Breast epithelium (tissue), 3 donors: Measurements from ENCODE around the gene NAA25.

Source experiments
- POLR2A ChIP-seq: fragments of 450-650 bp; IDR thresholded peaks from one replicate; pipeline ENCODE4 v1.6.1; 2016; ENCODE audit warnings: antibody characterized with exemption, mild to moderate bottlenecking, moderate library complexity
- POLR2AphosphoS5 ChIP-seq, 3 donors: sonication (generic); formaldehyde crosslinking; IDR thresholded peaks; one replicate each; pipeline ENCODE4 v1.6.1; 2017; ENCODE audit warnings: antibody characterized with exemption in 3 of 3
- TF ChIP-seq, protein P1 (sequence below), 3 donors: fragments of 450-650 bp; IDR thresholded peaks; one replicate each; pipeline ENCODE4 v1.5.1; 2016 to 2017; ENCODE audit warnings: antibody characterized with exemption in 3 of 3, mild to moderate bottlenecking in 3 of 3, moderate library complexity in 3 of 3

DNA sequence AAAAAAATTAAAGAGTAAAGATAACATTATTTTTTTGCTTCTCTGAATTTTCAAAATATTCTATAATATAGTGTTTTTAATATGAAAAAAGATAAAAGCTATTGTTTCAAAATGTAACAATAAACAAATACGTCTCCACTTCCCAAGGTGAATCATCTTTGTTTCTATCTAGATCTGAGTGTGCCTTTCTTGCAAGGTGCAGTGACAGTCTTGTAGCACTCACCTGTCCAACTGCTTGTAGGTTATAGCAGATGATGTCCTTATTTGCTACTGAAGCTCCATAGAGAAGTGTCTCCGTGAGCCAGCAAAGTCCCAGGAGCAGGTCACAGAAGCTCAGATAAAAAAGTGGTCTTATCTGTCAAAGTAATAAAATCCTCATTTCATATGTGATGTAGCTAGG, 117.0 kb downstream of the NAA25 start:
- TF ChIP-seq POLR2A: no peak
- TF ChIP-seq, protein P1, sequence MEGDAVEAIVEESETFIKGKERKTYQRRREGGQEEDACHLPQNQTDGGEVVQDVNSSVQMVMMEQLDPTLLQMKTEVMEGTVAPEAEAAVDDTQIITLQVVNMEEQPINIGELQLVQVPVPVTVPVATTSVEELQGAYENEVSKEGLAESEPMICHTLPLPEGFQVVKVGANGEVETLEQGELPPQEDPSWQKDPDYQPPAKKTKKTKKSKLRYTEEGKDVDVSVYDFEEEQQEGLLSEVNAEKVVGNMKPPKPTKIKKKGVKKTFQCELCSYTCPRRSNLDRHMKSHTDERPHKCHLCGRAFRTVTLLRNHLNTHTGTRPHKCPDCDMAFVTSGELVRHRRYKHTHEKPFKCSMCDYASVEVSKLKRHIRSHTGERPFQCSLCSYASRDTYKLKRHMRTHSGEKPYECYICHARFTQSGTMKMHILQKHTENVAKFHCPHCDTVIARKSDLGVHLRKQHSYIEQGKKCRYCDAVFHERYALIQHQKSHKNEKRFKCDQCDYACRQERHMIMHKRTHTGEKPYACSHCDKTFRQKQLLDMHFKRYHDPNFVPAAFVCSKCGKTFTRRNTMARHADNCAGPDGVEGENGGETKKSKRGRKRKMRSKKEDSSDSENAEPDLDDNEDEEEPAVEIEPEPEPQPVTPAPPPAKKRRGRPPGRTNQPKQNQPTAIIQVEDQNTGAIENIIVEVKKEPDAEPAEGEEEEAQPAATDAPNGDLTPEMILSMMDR (IDR thresholded peaks at IDR 0.05): no peak
- TF ChIP-seq POLR2AphosphoS5 (IDR thresholded peaks at IDR 0.05): no peak
